CD4-positive, alpha-beta T cell treated with Interleukin-6 for 4 hours (primary cell): ENCODE data around the gene CCDC83.
"Not testable (repeated sequence)": the region's sequence is repeated elsewhere in the genome, so short reads cannot be mapped to it uniquely, and the experiment has no call there.

Experiments used
- DNase-seq: peaks from one replicate; pipeline ENCODE4 v3.0.0-alpha.2; 2020; ENCODE audit warnings: mixed read lengths

Gene CCDC83

GRCh38 chr11:85840932-85841331 is 14.3 kb upstream of the CCDC83 start:
- DNase-seq: not testable (repeated sequence)

- no peak for DNase-seq
Measured at GRCh38 chr11:85843929-85844328, 11.3 kb upstream of the CCDC83 start.

DNA sequence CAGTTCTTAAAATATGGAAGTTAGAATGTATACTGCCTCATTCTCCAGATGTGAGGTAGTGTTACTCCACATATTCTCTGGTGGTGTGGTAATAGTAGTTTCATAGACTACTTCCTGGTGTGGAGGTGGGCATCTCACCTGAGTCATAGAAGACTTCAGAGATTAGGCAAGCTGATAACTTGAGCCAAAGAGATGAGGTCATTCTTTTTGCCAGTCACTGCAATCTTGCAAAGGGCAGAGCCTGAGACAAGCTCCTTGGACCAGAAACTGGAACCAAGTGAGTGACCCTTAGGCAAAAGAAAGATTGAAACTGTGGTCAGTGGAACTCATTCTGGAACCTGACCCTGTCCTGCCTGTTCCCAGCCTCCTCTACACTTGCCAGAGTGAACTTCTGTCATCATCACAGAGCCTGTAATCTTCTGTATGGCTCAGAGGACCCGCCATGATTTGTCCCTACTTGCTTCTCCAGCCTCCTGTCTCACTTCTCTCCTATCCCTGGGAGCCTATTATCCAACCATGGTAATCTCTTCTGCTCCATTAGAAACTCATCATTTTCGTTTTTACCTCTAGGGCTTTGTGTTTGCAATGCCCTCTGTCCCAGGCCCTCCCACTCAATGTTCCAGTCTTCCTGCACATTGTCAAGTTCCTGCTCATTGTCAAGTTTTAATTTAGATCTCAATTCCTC is 10.6 kb upstream of the CCDC83 start:
- no peak for DNase-seq

- DNase-seq: no peak
Measured at GRCh38 chr11:85845124-85845631, 10.0 kb upstream of the CCDC83 start.

DNA sequence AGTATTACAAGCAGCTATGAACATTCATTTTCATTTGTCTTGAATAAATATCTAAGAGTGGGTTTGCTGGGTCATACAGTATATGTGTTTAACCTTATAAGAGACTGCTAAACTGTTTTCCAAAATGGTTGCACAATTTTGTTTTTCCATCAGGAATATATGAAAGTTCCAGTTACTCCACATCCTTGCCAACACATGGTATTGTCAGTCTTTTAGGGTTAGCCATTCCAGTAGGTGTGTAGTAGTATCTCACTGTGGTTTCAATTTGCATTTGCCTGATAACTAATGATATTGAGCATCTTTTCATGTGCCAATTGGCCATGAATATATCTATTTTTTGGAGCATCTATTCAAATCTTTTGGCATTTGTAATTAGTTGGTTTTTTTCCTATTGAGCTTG is 7.7 kb upstream of the CCDC83 start:
- no peak for DNase-seq

GRCh38 chr11:85848006-85848405 is 7.2 kb upstream of the CCDC83 start:
- no peak for DNase-seq

- no peak for DNase-seq
Measured at GRCh38 chr11:85848556-85848955, 6.6 kb upstream of the CCDC83 start.

GRCh38 chr11:85852754-85853153 is 2.4 kb upstream of the CCDC83 start:
- not testable (repeated sequence) for DNase-seq

- not testable (repeated sequence) for DNase-seq
Measured at GRCh38 chr11:85853541-85853940, 1.6 kb upstream of the CCDC83 start.

DNA sequence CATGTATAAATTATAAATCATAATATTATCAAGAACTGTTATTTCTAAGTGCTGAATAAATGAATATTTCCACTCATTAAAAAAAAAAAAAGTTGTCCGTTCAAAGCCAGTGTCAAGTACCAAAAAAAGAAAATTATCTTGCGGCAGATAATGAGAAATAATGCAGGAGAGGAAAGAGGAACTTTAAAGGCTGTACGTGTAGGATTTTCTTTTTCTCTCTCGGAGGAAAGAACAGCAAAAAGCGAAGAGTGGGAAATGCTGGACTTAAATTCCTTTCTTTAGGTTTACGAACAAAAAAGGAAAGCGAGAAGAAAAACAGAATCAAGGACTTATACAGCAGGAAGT is 999 bp upstream of the CCDC83 start:
- DNase-seq: no peak

DNA sequence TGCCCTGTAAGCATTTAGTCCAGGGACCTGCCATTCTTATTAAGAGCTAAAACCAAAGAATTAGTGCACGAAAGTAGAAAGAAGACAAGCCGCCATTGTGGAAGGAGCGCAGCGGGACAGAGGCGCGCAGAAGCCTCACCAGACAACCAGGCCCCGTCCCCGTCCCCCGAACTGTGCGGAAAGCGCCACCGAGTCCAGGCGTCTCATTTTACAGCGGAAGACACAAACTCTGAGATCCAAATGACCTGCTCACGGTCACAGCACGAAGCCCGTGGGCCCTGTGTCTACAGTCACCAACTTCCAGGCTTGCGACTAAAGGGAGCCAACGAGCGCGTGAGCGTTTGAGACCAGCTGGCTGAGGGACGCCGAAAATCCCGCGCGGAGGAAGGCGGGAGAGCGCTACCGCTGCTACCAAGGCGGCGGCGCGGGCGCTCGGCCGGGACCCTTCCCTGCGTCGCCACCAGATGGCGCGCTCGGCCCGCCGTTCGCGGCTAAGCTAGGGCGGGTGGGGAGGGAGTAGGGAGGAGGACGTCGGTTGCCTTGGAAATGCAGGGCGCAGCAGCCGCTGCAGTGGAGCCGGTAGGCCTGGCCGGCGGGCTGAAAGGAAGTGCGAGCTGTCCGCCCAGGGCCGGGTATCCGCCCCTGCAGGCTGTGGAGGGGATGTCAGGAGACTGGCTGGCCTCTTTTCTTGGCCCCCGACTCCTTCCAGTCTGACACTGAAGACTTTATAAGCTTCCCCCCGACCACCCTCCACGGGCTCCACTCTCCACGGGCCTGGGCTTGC is 434 bp upstream of the CCDC83 start:
- peak; percentile 90 for DNase-seq

DNA sequence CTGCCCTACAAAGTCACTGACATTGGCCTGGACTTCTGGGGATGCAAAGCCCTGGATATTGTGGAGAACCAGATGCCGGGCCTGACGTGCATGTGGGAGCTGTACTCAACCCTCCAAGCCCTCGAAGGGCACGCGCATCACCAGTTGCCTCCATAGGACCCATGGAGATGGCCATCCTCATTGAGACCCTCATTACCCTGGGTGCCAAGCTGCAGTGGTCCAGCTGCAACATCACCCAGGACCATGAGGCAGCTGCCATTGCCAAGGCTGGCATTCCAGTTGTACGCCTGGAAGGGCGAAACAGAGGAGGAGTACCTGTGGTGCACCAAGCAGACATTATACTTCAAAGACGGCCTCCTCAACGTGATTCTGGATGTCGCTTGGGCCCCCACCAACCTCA is 1.9 kb downstream of the CCDC83 start:
- no peak for DNase-seq

GRCh38 chr11:85859541-85859940 is 4.4 kb downstream of the CCDC83 start:
- not testable (repeated sequence) for DNase-seq

GRCh38 chr11:85863855-85864254 is 8.7 kb downstream of the CCDC83 start:
- DNase-seq: no peak

- DNase-seq: no peak
Measured at GRCh38 chr11:85866137-85866827, 11.1 kb downstream of the CCDC83 start.

DNA sequence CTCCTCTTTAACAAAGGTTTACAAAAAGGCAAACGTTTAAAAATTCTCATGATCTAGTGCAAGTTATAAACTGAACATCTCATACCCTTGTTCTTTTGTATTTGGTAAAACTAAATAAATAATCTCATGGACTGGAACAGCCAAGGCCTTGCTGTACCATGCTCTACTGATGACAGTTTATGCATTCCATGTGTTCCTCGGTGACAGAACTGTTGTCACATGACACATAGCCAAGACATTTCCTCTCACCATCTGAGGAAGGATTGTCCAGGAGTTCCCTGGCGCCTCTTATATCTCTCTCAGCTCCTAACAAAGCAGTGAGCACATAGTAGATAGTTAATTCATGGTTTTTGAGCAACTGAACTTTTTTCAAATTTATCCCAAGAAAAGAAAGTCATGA is 12.6 kb downstream of the CCDC83 start:
- DNase-seq: no peak

DNA sequence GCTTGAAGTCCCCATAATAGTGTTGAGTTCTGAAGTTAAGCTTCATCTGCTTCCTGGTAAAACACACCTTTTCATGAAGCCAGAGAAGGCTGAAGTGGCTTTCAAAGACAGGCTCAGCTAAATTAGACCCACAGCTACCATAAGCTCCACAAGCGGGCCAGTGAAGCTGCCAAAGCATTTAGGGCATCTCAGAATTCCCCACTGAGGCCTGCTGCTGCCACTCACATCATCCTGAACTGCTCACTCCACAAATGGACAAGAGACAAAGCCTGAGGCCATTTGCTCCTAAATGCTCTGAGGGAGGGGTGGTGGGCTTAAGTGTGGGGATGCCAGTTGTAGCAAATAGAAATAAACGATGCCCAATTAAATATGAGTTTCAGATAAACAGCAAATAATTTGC is 14.6 kb downstream of the CCDC83 start:
- DNase-seq: no peak

- DNase-seq: no peak
Measured at GRCh38 chr11:85874265-85874664, 19.1 kb downstream of the CCDC83 start.

DNA sequence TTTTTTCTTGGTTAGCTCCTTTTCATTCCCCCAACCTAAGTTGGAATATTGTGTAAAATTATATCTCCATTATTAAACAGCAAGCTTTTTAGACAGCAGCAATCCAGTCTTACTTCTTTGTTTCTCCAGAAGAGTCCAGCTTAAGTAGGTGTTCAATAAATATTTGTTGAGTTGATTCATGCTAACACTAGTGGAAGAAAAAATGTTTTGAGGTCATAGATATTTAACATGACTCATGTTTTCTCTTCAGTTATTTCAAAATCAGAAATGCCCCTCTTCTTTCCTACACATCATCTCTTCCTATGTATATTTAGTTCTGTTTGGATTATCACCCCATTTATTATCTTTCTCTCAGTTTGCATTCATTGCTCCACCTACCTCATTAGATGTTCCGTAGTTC is 20.3 kb downstream of the CCDC83 start:
- no peak for DNase-seq

- DNase-seq: no peak
Measured at GRCh38 chr11:85884581-85885021, 29.4 kb downstream of the CCDC83 start.

DNA sequence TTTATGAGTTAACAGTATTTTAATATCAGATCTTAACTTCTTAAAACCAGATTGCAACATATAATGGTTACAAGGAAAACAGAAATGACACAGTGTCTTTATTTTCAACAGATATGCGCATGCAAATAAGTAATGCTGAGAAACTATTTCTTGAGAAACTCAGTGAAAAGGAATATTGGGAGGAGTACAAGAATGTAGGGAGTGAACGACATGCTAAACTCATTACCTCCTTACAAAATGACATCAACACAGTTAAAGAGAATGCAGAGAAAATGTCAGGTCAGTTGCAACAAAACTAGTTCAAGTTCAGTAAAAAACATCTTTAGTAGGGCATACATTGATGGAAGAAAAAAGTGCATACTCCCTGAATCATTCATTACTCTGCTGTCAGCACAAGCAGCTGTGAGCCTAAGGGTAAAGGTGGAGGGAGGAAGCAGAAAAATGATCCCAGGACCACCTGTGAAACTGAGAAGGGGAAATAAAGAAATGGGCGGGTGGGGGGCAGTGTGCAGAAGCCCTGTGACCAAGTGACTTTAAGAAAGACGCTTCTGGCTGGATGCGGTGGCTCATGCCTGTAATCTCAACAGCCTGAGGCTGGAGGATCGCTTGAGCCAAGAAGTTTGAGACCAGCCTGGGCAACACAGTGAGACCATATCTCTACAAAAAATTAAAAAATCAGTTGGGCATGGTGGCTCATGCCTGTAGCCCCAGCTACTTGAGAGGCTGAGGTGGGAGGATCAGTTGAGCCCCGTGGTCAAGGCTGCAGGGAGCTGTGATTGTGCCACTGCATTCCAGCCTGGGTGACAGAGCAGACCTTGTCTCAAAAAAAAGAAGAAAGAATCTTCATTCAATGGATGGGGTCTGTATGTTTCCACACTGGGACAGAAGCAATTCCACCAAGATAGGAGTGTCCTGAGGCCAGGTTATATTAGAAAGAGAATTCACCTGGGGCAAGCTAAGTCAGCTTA is 31.2 kb downstream of the CCDC83 start:
- no peak for DNase-seq

GRCh38 chr11:85889108-85889507 is 33.9 kb downstream of the CCDC83 start:
- DNase-seq: no peak
